GM23338 (cell line): ENCODE measurements around the gene PHKA2. TPM values are rescaled to one million over a fixed set of nuclear protein-coding genes. Genes with fewer than 3 reads are reported as not detected.

Experiments used
- ATAC-seq: fragments of 200-7000 bp; cut with Tn5 transposase; 3 replicates; pipeline ENCODE4 v1.9.1; 2020
- DNase-seq: peaks from one replicate; pipeline ENCODE4 v3.0.0-alpha.2; 2015; ENCODE audit warnings: low spot score
- H2AFZ ChIP-seq: fragments of 200-600 bp; sonication (generic); 2 replicates; pipeline ENCODE4 v1.8.0; 2016; ENCODE audit warnings: antibody characterized with exemption, mild to moderate bottlenecking, moderate library complexity
- H3F3A ChIP-seq: fragments of 200-600 bp; sonication (generic); replicated peaks from 2 replicates; pipeline ENCODE4 v1.8.0; 2017; ENCODE audit warnings: antibody characterized with exemption, mixed run types, low read depth
- H3K27ac ChIP-seq: fragments of 200-600 bp; sonication (generic); 2 replicates; pipeline ENCODE4 v1.6.1; 2016; ENCODE audit warnings: low read depth
- H3K27me3 ChIP-seq: fragments of 200-600 bp; sonication (generic); 2 replicates; pipeline ENCODE4 v1.8.0; 2016; ENCODE audit warnings: mild to moderate bottlenecking, mixed run types, moderate library complexity; ENCODE audit not compliant: insufficient read depth
- H3K36me3 ChIP-seq: fragments of 200-600 bp; sonication (generic); 2 replicates; pipeline ENCODE4 v1.8.0; 2016; ENCODE audit warnings: mild to moderate bottlenecking; ENCODE audit not compliant: insufficient read depth
- H3K4me1 ChIP-seq: fragments of 200-600 bp; sonication (generic); 2 replicates; pipeline ENCODE4 v1.8.0; 2016; ENCODE audit warnings: mild to moderate bottlenecking, moderate library complexity; ENCODE audit not compliant: insufficient read depth
- H3K4me2 ChIP-seq: fragments of 200-600 bp; sonication (generic); 2 replicates; pipeline ENCODE4 v1.7.1; 2017; ENCODE audit warnings: mixed run types
- H3K4me3 ChIP-seq: fragments of 200-600 bp; sonication (generic); 2 replicates; pipeline ENCODE4 v1.6.1; 2016; ENCODE audit warnings: mixed run types
- H3K79me2 ChIP-seq: fragments of 200-600 bp; sonication (generic); replicated peaks from 2 replicates; pipeline ENCODE4 v1.8.0; 2017; ENCODE audit warnings: mild to moderate bottlenecking; ENCODE audit not compliant: insufficient read depth
- H3K9me2 ChIP-seq: fragments of 200-600 bp; sonication (generic); 2 replicates; pipeline ENCODE4 v1.8.0; 2017; ENCODE audit not compliant: insufficient read depth
- H4K20me1 ChIP-seq: fragments of 200-600 bp; sonication (generic); replicated peaks from 2 replicates; pipeline ENCODE4 v1.8.0; 2017; ENCODE audit warnings: mild to moderate bottlenecking; ENCODE audit not compliant: insufficient read depth
- H3K27ac Mint-ChIP-seq: 2 replicates; pipeline ENCODE4 v1.8.0; 2020; ENCODE audit warnings: inconsistent platforms, mild to moderate bottlenecking, moderate library complexity, mixed read lengths
- H3K27me3 Mint-ChIP-seq: 3 replicates; pipeline ENCODE4 v1.8.0; 2022; ENCODE audit warnings: low read depth, mild to moderate bottlenecking, moderate library complexity, mixed read lengths, inconsistent platforms; ENCODE audit not compliant: insufficient read depth, poor library complexity
- H3K36me3 Mint-ChIP-seq: 3 replicates; pipeline ENCODE4 v1.8.0; 2021; ENCODE audit warnings: low read depth, mild to moderate bottlenecking, inconsistent platforms, moderate library complexity, mixed read lengths
- H3K4me1 Mint-ChIP-seq: 3 replicates; pipeline ENCODE4 v1.8.0; 2020; ENCODE audit warnings: mild to moderate bottlenecking, inconsistent platforms, mixed read lengths
- H3K4me3 Mint-ChIP-seq: 3 replicates; pipeline ENCODE4 v1.8.0; 2021; ENCODE audit warnings: moderate library complexity, mild to moderate bottlenecking, inconsistent platforms, mixed read lengths
- H3K9me3 Mint-ChIP-seq: 3 replicates; pipeline ENCODE4 v1.8.0; 2020; ENCODE audit warnings: moderate library complexity, mild to moderate bottlenecking, inconsistent platforms, mixed read lengths
- EZH2 ChIP-seq: fragments of 200-600 bp; sonication (generic); IDR thresholded peaks from one replicate; pipeline ENCODE4 v1.8.0; 2017; ENCODE audit warnings: antibody characterized with exemption, mild to moderate bottlenecking, low read depth; ENCODE audit not compliant: unreplicated experiment
- EZH2phosphoT487 ChIP-seq: fragments of 200-600 bp; sonication (generic); IDR thresholded peaks from one replicate; pipeline ENCODE4 v1.8.1; 2018; ENCODE audit warnings: antibody characterized with exemption; ENCODE audit not compliant: unreplicated experiment
- JUNB ChIP-seq: IDR thresholded peaks from one replicate; pipeline ENCODE4 v1.6.1; 2016; ENCODE audit warnings: antibody characterized with exemption; ENCODE audit not compliant: unreplicated experiment
- POLR2AphosphoS5 ChIP-seq: IDR thresholded peaks from 2 replicates; pipeline ENCODE4 v1.6.1; 2016; ENCODE audit warnings: antibody characterized with exemption, low read depth
- ZNF114 ChIP-seq: fragments of 250-450 bp; sonication (Bioruptor Pico); IDR thresholded peaks from 2 replicates; pipeline ENCODE4 v1.5.0; 2020; ENCODE audit warnings: mild to moderate bottlenecking, moderate library complexity
- ZNF331 ChIP-seq: fragments of 250-450 bp; sonication (Bioruptor Pico); IDR thresholded peaks from 2 replicates; pipeline ENCODE4 v1.5.0; 2020; ENCODE audit warnings: low read depth, mild to moderate bottlenecking, moderate library complexity
- polyA plus RNA-seq: library from polyadenylated mRNA; unstranded; fragments of >200 nt; fragmentation: Nextera tagmentation; extraction: Ambion mirVana; gene quantifications from 2 replicates; pipeline ENCODE4 v1.2.1, GENCODE V29; 2016
- total RNA-seq: library from RNA; depleted of rRNA; stranded (reverse); fragments of >200 nt; shearing (Covaris generic); gene quantifications from 2 replicates; pipeline ENCODE4 v1.2.3, GENCODE V29; 2014
- TF ChIP-seq, protein P1 (sequence below): fragments of 250-450 bp; sonication (Bioruptor Pico); IDR thresholded peaks from 2 replicates; pipeline ENCODE4 v1.5.0; 2020; ENCODE audit warnings: mild to moderate bottlenecking, moderate library complexity
- TF ChIP-seq, protein P2 (sequence below): IDR thresholded peaks from 2 replicates; pipeline ENCODE4 v1.6.1; 2016; ENCODE audit warnings: antibody characterized with exemption

The PHKA2 gene
- total and polyA plus RNA-seq, 2 experiments from 2014 or later = 8.0 to 23.9 TPM

DNA sequence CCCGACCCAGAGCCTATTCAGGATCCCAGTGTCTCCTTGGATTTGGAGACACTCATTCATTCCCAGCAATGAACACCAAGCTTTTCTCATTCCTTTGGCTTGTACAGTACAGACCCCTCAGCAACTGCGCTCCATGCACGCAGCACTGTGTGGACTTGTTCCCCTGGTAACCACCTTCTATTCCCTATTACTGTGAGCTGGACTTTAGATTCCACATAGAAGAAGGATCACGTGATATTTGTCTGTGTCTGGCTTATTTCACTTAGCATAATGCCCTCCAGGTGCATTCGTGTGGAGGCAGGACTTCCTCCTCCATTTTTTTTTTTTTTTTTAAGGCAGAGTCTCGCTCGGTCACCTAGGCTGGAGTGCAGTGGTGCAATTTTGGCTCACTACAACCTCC is 106.4 kb downstream of the PHKA2 start:
- H3K9me2 ChIP-seq = no peaks in the 10 kb centered on the region
- H3F3A ChIP-seq = no peaks in the 10 kb centered on the region
- H3K27me3 ChIP-seq = no peaks in the 10 kb centered on the region
- H4K20me1 ChIP-seq = no peaks in the 10 kb centered on the region
- no peak overlapping the region for H3K4me2 ChIP-seq
- no peak overlapping the region for H3K27ac Mint-ChIP-seq
- H3K36me3 Mint-ChIP-seq = no peaks in the 10 kb centered on the region
- DNase-seq (no peak), ATAC-seq (no peak)
- TF ChIP-seq POLR2AphosphoS5 (no peak), JUNB (no peak), EZH2 (no peak), ZNF331 (CRISPR knock-in tag) (no peak), ZNF114 (no peak), EZH2phosphoT487 (no peak)
- TF ChIP-seq, protein P1, sequence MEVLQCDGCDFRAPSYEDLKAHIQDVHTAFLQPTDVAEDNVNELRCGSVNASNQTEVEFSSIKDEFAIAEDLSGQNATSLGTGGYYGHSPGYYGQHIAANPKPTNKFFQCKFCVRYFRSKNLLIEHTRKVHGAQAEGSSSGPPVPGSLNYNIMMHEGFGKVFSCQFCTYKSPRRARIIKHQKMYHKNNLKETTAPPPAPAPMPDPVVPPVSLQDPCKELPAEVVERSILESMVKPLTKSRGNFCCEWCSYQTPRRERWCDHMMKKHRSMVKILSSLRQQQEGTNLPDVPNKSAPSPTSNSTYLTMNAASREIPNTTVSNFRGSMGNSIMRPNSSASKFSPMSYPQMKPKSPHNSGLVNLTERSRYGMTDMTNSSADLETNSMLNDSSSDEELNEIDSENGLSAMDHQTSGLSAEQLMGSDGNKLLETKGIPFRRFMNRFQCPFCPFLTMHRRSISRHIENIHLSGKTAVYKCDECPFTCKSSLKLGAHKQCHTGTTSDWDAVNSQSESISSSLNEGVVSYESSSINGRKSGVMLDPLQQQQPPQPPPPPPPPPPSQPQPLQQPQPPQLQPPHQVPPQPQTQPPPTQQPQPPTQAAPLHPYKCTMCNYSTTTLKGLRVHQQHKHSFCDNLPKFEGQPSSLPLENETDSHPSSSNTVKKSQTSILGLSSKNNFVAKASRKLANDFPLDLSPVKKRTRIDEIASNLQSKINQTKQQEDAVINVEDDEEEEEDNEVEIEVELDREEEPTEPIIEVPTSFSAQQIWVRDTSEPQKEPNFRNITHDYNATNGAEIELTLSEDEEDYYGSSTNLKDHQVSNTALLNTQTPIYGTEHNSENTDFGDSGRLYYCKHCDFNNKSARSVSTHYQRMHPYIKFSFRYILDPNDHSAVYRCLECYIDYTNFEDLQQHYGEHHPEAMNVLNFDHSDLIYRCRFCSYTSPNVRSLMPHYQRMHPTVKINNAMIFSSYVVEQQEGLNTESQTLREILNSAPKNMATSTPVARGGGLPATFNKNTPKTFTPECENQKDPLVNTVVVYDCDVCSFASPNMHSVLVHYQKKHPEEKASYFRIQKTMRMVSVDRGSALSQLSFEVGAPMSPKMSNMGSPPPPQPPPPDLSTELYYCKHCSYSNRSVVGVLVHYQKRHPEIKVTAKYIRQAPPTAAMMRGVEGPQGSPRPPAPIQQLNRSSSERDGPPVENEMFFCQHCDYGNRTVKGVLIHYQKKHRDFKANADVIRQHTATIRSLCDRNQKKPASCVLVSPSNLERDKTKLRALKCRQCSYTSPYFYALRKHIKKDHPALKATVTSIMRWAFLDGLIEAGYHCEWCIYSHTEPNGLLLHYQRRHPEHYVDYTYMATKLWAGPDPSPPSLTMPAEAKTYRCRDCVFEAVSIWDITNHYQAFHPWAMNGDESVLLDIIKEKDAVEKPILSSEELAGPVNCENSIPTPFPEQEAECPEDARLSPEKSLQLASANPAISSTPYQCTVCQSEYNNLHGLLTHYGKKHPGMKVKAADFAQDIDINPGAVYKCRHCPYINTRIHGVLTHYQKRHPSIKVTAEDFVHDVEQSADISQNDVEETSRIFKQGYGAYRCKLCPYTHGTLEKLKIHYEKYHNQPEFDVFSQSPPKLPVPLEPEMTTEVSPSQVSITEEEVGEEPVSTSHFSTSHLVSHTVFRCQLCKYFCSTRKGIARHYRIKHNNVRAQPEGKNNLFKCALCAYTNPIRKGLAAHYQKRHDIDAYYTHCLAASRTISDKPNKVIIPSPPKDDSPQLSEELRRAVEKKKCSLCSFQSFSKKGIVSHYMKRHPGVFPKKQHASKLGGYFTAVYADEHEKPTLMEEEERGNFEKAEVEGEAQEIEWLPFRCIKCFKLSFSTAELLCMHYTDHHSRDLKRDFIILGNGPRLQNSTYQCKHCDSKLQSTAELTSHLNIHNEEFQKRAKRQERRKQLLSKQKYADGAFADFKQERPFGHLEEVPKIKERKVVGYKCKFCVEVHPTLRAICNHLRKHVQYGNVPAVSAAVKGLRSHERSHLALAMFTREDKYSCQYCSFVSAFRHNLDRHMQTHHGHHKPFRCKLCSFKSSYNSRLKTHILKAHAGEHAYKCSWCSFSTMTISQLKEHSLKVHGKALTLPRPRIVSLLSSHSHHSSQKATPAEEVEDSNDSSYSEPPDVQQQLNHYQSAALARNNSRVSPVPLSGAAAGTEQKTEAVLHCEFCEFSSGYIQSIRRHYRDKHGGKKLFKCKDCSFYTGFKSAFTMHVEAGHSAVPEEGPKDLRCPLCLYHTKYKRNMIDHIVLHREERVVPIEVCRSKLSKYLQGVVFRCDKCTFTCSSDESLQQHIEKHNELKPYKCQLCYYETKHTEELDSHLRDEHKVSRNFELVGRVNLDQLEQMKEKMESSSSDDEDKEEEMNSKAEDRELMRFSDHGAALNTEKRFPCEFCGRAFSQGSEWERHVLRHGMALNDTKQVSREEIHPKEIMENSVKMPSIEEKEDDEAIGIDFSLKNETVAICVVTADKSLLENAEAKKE (CRISPR knock-in tag) = no peak
- TF ChIP-seq, protein P2, sequence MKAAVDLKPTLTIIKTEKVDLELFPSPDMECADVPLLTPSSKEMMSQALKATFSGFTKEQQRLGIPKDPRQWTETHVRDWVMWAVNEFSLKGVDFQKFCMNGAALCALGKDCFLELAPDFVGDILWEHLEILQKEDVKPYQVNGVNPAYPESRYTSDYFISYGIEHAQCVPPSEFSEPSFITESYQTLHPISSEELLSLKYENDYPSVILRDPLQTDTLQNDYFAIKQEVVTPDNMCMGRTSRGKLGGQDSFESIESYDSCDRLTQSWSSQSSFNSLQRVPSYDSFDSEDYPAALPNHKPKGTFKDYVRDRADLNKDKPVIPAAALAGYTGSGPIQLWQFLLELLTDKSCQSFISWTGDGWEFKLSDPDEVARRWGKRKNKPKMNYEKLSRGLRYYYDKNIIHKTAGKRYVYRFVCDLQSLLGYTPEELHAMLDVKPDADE = no peak
- no peak overlapping the region for H2AFZ ChIP-seq
- no peaks in the 10 kb centered on the region for H3K79me2 ChIP-seq
- H3K4me1 Mint-ChIP-seq = no peaks in the 10 kb centered on the region; the same call in 2 of the 3 replicates
- no peaks in the 10 kb centered on the region; the same call in 2 of the 3 replicates for H3K9me3 Mint-ChIP-seq
- no peak overlapping the region for H3K4me3 Mint-ChIP-seq
- H3K4me1 ChIP-seq = no peaks in the 10 kb centered on the region
- peaks cover 6% of the 10 kb centered on the region for H3K27me3 Mint-ChIP-seq
- H3K27ac ChIP-seq = no peak overlapping the region
- H3K4me3 ChIP-seq = no peak overlapping the region
- no peaks in the 10 kb centered on the region for H3K36me3 ChIP-seq
